Stimulated activated CD4-positive, alpha-beta T cell treated with anti-CD3 and anti-CD28 coated beads, Interleukin-15, amount 100 ng/mL, for 48 hours (primary cell): ENCODE data around the gene ABCC4.

ENCODE experiments used
- DNase-seq, 2 donors: peaks; one replicate each; pipeline ENCODE4 v3.0.0-alpha.2; 2020; ENCODE audit warnings: low read depth in 2 of 2

ABCC4 gene

GRCh38 chr13:95258098-95258497 lies 43.2 kb downstream of the ABCC4 start:
- no peak for DNase-seq

DNA sequence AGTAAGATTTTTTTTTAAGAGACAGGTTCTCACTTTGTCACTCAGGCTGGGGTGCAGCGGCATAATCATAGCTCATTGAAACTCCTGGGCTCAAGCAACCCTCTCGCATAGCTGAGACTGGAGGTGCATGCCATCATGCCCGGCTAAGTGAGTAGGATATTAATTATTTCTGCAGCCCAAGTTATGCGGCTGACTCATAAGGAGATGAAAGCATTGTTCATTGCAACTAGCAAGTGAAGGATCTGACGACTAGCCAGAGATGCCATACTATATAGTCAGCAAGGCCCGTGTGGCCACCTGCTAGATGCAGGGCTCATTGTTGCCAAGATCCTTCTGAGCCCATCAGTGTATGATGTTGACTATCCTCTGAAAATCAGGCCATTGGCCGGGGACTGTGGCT lies 45.2 kb downstream of the ABCC4 start:
- DNase-seq = no peak

GRCh38 chr13:95255072-95255732 lies 46.0 kb downstream of the ABCC4 start:
- no peak for DNase-seq

GRCh38 chr13:95254339-95254738 lies 46.9 kb downstream of the ABCC4 start:
- DNase-seq = no peak

GRCh38 chr13:95253033-95253432 lies 48.2 kb downstream of the ABCC4 start:
- DNase-seq = no peak

- DNase-seq = no peak
Measured at GRCh38 chr13:95251641-95252040, 49.6 kb downstream of the ABCC4 start.

GRCh38 chr13:95250961-95251360 lies 50.3 kb downstream of the ABCC4 start:
- DNase-seq = no peak

DNA sequence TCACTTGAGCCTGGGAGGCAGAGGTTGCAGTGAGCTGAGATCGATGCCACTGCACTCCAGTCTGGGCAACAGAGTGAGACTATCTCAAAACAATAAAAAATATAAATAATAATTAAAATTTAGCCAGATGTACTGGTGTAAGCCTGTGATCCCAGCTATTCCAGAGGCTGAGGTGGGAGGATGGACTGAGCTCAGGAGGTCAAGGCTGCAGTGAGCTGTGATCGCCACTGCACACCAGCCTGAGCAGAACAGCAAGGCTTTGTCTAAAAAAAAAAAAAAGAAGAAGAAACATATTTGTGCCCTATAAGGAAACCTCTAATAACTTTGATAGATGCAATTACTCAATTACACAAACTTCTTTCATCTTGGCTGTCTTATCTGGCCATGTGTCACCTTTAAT lies 52.3 kb downstream of the ABCC4 start:
- DNase-seq = no peak

- DNase-seq = no peak
Measured at GRCh38 chr13:95247852-95248251, 53.4 kb downstream of the ABCC4 start.

- DNase-seq = no peak
Measured at GRCh38 chr13:95247171-95247570, 54.1 kb downstream of the ABCC4 start.

DNA sequence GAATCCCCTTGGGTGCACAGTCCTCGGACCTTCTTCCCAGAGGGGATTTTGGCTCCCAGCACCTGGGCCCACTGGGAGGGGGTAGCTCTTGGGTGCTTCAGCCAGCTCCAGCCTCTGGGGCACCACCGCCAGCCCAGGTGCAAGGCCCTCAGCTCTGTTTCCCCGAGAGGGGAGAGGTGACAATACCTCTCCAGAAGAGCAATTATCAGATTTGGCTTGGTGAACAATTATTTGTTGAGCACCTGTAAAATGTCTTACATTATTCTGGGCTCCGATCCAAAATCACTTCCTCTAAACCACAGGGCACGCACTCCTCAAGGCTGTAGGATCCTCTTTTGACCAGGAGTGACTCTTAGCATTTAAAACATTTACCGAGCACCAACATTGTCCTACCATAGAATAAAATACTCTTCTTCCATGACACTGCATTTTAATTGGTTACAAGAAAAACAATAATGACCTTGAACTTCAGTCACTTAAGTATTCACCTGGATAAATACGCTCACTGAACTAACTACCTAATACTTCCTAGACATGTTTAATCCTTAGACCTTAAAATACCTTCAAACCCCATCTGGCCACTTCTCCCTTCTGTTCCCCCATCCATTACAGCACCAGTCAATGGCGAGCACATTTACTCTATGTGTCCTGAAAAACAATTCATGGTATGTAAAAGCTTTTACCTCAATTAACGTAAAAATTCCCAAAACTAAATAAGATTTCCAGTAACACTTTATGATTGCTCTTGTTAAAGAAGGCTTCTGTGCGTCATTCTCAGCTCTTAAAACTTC lies 54.8 kb downstream of the ABCC4 start:
- DNase-seq = no peak

DNA sequence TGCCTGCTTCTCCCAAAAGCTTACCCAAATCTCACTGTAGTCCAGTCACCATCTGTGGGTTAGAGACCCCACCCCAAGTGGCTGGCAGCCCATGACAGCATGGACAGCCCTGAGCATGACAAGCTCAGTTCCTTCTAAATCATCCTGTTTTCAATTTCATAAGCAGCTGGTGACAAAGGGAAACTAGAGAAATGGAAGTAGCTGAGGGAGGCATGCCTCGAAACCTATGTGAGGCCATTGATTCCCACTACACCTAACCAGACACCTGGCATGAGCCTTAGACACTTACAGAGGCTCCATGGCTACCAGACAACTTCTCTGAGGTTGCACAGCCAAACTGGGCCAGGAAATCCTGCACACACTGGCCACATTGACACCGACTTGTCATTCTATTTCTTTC lies 56.2 kb downstream of the ABCC4 start:
- DNase-seq = no peak

GRCh38 chr13:95243207-95243606 lies 58.0 kb downstream of the ABCC4 start:
- DNase-seq = no peak

DNA sequence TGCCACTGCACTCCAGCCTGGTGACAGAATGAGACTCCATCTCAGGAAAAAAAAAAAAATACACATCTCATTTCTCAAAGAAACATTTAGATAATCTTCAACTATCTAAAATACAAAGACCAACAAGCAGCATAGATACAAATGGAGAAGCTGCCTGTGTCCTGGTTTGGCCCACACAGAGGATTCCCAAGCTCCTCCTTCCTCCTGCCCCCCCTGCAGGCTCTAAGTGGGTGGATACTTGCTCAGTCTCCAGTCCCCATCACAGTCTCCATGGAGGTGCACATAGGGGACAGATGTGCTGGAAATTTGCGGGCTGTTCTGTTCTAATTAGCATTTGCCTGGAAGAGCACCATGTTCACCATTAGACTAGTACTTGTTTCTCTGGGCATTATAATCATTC lies 59.9 kb downstream of the ABCC4 start:
- DNase-seq = no peak

- no peak for DNase-seq
Measured at GRCh38 chr13:95239283-95239682, 62.0 kb downstream of the ABCC4 start.

DNA sequence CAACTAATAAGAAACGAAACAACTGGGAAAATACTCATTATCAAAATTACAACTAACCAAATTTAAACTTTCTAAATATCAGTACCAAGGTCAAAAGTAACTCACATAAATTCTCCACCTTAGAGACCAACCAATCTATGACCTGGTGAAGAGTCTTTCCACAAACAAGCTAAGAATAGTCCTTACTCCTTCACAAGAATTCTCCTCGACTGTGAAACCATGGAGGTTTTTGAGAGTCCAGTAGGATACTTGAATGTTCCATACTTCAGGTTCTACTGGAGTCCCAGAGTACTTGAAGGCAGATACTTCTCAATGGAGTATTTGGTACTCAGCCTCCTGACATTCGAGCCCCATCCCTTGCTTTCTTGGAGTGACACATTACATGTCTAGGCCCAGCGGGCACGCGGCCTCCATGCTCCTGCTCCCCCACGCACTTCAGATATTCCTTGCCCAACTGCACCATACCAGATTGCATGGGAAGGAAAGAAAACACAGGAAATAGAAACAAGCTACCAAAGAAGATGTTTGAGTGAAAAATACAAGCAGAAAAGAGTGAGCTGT lies 63.9 kb downstream of the ABCC4 start:
- DNase-seq = no peak

DNA sequence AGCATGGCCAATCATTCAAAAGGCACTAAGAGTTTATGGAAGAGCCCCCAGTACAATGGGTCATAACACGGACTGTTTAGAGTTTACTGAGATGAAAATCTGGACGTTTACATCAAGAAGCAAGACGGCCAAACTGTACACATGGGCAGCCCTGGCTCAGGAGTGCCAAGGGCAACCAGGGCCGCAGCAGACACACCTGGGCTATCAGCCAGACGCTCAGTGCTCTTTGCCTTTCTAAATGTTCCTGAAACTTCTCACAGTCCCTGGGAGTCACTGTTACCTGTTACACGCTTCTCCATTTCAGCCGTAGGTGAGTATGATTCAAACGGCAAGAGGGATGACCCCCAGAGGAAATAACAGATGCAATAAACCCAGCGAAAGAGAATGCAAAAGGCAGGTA lies 64.5 kb downstream of the ABCC4 start:
- DNase-seq = no peak

GRCh38 chr13:95235974-95236373 lies 65.3 kb downstream of the ABCC4 start:
- DNase-seq = no peak

DNA sequence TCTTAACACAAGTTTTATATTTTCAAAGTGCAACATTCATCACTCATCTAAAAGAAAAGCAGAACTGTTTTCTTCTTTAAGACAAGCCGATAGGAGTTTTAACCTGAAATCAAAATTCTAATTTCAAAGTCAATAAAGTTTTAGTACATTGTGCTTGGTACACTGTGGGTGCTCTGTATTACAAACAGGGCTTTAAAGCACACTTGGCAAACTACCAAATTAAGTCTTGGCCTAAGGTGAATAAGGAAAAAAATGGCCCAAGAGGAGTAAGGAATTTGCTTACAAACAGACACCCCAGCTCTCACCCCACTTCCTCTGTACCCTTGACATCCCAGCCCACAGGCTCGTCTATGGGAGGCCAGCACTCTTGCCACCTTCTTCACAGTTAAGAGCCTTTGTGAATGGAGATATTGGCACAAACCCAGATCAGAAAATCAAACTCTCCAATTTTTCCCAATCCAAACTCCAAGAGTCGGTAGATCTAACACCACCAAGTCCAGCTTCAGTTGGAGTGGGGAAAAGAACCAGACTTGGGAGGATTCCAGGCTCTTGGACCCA lies 66.0 kb downstream of the ABCC4 start:
- DNase-seq = no peak

GRCh38 chr13:95234242-95234641 lies 67.0 kb downstream of the ABCC4 start:
- no peak for DNase-seq

DNA sequence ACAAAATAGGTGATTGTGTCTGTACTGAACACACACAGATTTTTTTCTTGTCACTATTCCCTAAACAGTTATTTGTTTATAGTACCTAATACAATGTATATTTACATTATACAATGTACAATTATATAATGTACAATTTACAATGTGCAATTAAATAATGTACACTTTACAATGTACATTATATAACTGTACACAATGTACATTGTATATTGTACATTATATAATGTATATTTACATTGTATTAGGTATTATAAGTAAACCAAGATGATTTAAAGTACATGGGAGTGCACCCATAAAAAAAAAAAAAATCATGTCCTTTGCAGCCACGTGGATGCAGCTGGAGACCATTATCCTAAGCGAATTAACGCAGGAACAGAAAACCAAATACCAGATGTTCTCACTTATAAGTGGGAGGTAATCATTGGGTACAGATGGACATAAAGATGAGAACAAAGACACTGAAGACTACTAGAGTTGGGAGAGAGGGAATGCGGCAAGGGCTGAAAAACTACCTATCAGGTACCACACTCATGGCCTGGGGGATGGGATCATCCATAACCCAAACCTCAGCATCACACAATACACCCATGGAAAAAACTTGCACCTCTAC lies 68.1 kb downstream of the ABCC4 start:
- no peak for DNase-seq

DNA sequence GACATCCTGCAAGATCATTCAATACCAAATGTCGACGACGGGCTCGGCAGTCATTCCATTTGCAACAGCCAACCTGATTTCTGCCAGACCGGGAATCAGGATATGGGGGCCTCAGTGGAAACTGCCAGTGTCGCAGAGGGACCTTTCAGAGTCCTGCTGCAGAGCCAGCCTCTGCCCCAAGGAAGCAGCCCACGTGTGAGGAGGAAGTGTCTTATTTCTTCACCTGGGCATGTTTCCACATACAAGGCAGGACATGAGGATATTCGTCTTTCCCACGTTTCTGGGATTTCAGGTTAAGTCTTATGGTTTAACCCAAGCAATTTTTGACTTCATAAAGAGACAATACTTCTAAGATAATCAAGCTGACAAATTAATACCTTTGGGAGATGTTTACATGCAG lies 69.9 kb downstream of the ABCC4 start:
- no peak for DNase-seq
